Loucy (cell line): ENCODE measurements around the gene MCF2L2.

ENCODE experiments used
- H2AFZ ChIP-seq: fragments of 200-600 bp; sonication (generic); 2 replicates; pipeline ENCODE4 v1.6.0; 2016; ENCODE audit warnings: antibody characterized with exemption, mild to moderate bottlenecking, low read length, moderate library complexity
- H3F3A ChIP-seq: fragments of 200-600 bp; 2 replicates; pipeline ENCODE4 v1.6.0; 2016; ENCODE audit warnings: antibody characterized with exemption, low read depth, mild to moderate bottlenecking
- H3K27me3 ChIP-seq: fragments of 200-600 bp; sonication (generic); 2 replicates; pipeline ENCODE4 v1.6.1; 2014; ENCODE audit warnings: low read length, mild to moderate bottlenecking; ENCODE audit not compliant: insufficient read depth, poor library complexity, severe bottlenecking
- H3K36me3 ChIP-seq: fragments of 200-600 bp; sonication (generic); 2 replicates; pipeline ENCODE4 v1.6.1; 2016; ENCODE audit warnings: low read length; ENCODE audit not compliant: insufficient read depth
- H3K4me1 ChIP-seq: fragments of 200-600 bp; sonication (generic); 2 replicates; pipeline ENCODE4 v1.5.1; 2014; ENCODE audit warnings: low read length, mild to moderate bottlenecking; ENCODE audit not compliant: insufficient read depth, poor library complexity, severe bottlenecking
- H3K4me2 ChIP-seq: fragments of 200-600 bp; sonication (generic); 2 replicates; pipeline ENCODE4 v1.6.0; 2014; ENCODE audit warnings: antibody characterized with exemption, low read length, low read depth, mild to moderate bottlenecking; ENCODE audit not compliant: poor library complexity, severe bottlenecking
- H3K4me3 ChIP-seq: fragments of 200-600 bp; sonication (generic); 2 replicates; pipeline ENCODE4 v1.5.1; 2014; ENCODE audit warnings: low read length, mild to moderate bottlenecking, mixed read lengths; ENCODE audit not compliant: poor library complexity, severe bottlenecking
- H3K79me2 ChIP-seq: fragments of 200-600 bp; sonication (generic); 2 replicates; pipeline ENCODE4 v1.6.1; 2014; ENCODE audit warnings: low read length; ENCODE audit not compliant: insufficient read depth
- H3K9ac ChIP-seq: fragments of 200-600 bp; sonication (generic); 2 replicates; pipeline ENCODE4 v1.6.0; 2014; ENCODE audit warnings: mild to moderate bottlenecking, low read depth, low read length, moderate library complexity; ENCODE audit not compliant: poor library complexity, severe bottlenecking
- H3K9me2 ChIP-seq: fragments of 200-600 bp; sonication (generic); replicated peaks from 2 replicates; pipeline ENCODE4 v1.6.1; 2016; ENCODE audit warnings: low read depth, low read length, mixed read lengths
- H3K9me3 ChIP-seq: fragments of 200-600 bp; sonication (generic); 2 replicates; pipeline ENCODE4 v1.6.1; 2014; ENCODE audit warnings: mild to moderate bottlenecking, antibody characterized with exemption, low read length, low read depth; ENCODE audit not compliant: insufficient read depth
- H4K20me1 ChIP-seq: fragments of 200-600 bp; sonication (generic); 2 replicates; pipeline ENCODE4 v1.6.0; 2014; ENCODE audit warnings: antibody characterized with exemption, low read length, mild to moderate bottlenecking; ENCODE audit not compliant: insufficient read depth, poor library complexity, severe bottlenecking
- EZH2phosphoT487 ChIP-seq: fragments of 200-600 bp; IDR thresholded peaks from 2 replicates; pipeline ENCODE4 v1.6.1; 2018; ENCODE audit warnings: antibody characterized with exemption, mild to moderate bottlenecking, moderate library complexity, borderline replicate concordance
- TF ChIP-seq, protein P1 (sequence below): fragments of 200-600 bp; sonication (generic); conservative IDR thresholded peaks from 2 replicates; pipeline ENCODE4 v1.5.1; 2014; ENCODE audit warnings: mild to moderate bottlenecking, antibody characterized with exemption, low read length

Gene MCF2L2

DNA sequence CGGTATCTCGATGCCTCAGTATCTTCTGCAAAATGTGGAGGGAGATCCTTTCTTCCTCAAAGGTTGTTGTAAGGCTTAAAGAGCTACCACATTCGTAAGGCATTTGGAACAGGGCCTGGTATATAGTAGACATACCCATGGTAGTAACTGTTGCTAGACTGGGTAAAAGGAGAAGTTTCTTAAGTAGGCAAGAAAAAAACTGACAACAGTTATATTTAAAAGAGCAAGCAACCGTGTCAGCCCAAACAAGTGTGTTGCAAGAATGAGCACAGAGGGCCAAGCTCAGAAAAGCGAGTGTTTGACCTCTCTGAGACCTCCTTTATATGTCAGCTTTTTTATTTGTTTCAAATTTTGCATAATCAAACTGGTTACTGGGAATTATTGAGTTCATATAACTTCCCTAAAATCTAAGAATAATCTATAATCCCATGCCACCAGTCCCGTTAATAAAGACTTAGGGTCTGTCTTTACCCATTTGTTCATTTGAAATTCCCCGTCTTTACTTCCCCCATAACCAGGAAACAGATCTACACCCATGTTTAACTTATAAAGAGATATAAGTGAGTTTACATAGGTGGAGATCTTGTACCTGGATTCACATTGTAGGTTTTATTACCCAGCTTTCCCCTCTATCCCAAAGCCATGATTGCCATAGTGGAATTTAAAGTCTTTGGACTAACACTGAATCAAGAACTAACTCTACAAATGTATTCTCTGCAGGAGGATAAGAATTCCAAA lies 168.1 kb downstream of the MCF2L2 start:
- Histone ChIP-seq H3K9ac (no peak overlapping the region), H3K4me1 (no peaks in the 10 kb centered on the region)

DNA sequence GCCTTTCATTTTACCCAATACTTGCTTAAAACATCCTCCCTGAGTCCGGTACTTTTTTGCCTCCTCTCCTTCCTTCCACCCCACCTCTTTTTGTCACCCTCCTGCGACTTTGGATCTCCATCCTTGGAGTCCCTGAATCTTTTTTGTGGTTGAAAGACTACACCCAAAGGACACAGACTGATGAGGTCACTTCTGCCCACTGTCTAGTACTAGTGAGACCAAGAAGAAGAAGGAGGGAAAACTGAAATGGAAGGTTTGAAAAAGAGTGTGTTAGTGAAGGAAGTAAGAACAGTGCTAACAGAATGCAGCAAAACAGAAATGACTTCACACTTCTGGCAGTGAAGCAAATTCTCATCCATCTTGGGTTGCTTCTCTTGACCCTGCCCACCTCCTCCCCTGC lies 168.8 kb downstream of the MCF2L2 start:
- H3K9ac ChIP-seq, result no peak overlapping the region
- TF ChIP-seq, protein P1, sequence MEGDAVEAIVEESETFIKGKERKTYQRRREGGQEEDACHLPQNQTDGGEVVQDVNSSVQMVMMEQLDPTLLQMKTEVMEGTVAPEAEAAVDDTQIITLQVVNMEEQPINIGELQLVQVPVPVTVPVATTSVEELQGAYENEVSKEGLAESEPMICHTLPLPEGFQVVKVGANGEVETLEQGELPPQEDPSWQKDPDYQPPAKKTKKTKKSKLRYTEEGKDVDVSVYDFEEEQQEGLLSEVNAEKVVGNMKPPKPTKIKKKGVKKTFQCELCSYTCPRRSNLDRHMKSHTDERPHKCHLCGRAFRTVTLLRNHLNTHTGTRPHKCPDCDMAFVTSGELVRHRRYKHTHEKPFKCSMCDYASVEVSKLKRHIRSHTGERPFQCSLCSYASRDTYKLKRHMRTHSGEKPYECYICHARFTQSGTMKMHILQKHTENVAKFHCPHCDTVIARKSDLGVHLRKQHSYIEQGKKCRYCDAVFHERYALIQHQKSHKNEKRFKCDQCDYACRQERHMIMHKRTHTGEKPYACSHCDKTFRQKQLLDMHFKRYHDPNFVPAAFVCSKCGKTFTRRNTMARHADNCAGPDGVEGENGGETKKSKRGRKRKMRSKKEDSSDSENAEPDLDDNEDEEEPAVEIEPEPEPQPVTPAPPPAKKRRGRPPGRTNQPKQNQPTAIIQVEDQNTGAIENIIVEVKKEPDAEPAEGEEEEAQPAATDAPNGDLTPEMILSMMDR, result no peak
- no peak for TF ChIP-seq EZH2phosphoT487
- H2AFZ ChIP-seq, result no peak overlapping the region
- no peaks in the 10 kb centered on the region for H3K27me3 ChIP-seq
- no peaks in the 10 kb centered on the region; the same call in 1 of the 2 replicates for H3K9me2 ChIP-seq
- no peaks in the 10 kb centered on the region for H3K79me2 ChIP-seq
- H3K9me3 ChIP-seq, result no peaks in the 10 kb centered on the region
- no peak overlapping the region for H3K4me3 ChIP-seq
- no peaks in the 10 kb centered on the region for H3K4me1 ChIP-seq
- H4K20me1 ChIP-seq, result no peaks in the 10 kb centered on the region
- H3K4me2 ChIP-seq, result no peak overlapping the region
- H3K36me3 ChIP-seq, result no peaks in the 10 kb centered on the region
- H3F3A ChIP-seq, result no peaks in the 10 kb centered on the region

More for the DNA sequence above, 168.1 kb downstream of the MCF2L2 start:
- Histone ChIP-seq H3K9me2 (no peaks in the 10 kb centered on the region; the same call in 1 of the 2 replicates), H3K79me2 (no peaks in the 10 kb centered on the region), H3K27me3 (no peaks in the 10 kb centered on the region), H3K9me3 (no peaks in the 10 kb centered on the region), H3K4me2 (no peak overlapping the region), H4K20me1 (no peaks in the 10 kb centered on the region), H3K36me3 (no peaks in the 10 kb centered on the region), H3K4me3 (no peak overlapping the region), H2AFZ (no peak overlapping the region), H3F3A (no peaks in the 10 kb centered on the region)
- TF ChIP-seq, protein P1, result no peak
- no peak for TF ChIP-seq EZH2phosphoT487

DNA sequence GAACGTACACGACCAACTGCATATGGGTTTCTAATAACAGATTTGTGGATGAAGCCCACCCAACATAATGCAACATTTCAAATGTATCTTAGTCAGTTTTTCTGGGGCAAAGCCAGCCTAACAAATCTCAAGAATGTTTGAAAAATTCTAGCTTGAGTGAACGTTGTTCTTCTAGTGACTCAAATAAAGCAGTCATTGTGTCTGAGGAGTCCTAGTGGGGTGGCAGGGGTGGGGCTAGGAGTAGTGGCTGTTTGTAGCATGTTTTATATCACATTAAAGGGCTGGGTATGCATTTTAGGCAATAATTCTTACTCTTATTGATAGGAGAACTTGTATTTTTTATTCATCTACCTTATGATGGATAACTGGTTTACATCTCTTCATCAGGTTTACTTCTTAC lies 169.3 kb downstream of the MCF2L2 start:
- Histone ChIP-seq H3K9me3 (no peaks in the 10 kb centered on the region), H3K9me2 (no peaks in the 10 kb centered on the region; the same call in 1 of the 2 replicates), H3K4me1 (no peaks in the 10 kb centered on the region), H3F3A (no peaks in the 10 kb centered on the region), H3K79me2 (no peaks in the 10 kb centered on the region), H3K9ac (no peak overlapping the region), H3K4me3 (no peak overlapping the region), H4K20me1 (no peaks in the 10 kb centered on the region), H3K4me2 (no peak overlapping the region), H3K27me3 (no peaks in the 10 kb centered on the region), H3K36me3 (no peaks in the 10 kb centered on the region), H2AFZ (no peak overlapping the region)
- TF ChIP-seq, protein P1, result no peak
- TF ChIP-seq EZH2phosphoT487, result no peak
